NCI-H1930 (cell line): ENCODE data around the gene ZNF598.
A peak's percentile ranks its signal among the peaks of the same experiment; 100 is the strongest.
"Not testable (repeated sequence)": the region's sequence is repeated elsewhere in the genome, so short reads cannot be mapped to it uniquely, and the experiment has no call there.

ENCODE experiments used
- DNase-seq, 2 experiments: peaks; one replicate each; lab custom pipeline; 2025; lab: John Stamatoyannopoulos, UW

ZNF598 gene

DNA sequence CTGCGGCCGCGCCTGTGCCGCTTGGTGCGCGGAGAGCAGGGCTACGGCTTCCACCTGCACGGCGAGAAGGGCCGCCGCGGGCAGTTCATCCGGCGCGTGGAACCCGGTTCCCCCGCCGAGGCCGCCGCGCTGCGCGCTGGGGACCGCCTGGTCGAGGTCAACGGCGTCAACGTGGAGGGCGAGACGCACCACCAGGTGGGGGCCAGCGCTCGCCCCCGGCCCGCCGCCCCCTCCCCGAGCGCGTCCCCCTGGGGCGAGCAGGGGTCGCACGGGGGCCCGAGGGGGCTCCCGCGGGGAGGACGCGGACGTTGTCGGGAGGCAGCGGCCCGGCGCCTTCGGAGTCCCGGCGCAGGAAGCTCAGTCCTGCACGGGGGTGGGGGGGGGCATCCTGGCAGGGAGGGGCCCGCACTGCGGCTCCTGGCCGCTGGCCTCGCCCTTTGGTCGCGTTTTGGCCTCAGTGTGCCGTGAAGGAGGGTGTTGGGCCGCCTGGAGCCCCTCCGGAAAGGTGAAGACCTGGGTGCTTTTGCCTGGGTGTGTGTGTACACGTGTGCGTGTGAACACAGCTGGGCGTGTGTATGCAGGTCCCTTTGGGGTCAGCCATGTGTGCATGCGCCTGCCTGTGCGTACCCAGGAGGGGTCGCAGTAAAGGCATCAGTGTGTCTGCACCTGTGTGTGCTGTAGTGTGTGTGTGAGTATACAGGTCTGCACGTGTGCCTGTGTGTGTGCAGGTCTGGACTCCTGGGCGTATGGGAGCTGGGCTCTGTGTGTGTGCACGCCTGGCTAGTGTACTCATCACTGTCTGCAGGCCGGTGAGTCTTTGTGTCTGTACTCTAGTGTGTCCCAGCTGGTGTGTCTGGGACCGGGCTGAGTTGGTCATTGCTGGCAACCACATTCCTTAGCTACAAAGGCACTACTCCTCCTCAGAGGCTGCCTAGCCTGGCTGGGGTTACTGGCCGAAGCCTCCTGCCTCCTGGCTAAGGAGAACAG, 17.7 kb upstream of the ZNF598 start:
- no peak for DNase-seq

DNA sequence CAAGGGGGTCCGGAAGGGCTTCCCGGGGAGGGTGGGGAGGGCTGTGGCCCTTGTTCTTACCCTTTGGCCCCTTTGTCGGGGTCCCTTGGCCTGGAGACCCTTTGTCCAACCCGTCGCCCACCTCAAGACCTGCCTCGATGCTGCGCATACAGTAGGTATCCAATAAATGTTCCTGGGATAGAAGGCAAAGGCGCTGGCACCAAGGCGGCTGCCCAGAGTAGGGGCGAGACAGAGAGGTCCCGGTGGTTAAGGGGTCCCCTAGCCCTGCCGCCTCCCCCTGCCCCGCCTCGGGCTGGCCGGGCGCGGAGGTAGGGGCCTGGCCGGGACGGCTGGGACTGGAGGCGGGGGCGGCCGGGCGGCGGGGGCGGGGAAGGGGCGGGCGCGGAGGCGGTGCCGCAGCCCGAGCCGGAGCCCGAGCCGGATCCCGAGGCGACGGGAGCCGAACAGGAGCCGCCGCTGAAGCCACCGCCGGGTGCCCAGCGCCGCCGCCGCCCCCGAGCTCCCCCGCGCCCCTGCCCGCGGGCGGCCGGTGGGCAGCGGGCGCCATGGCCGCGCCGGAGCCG, 16.9 kb upstream of the ZNF598 start, which contains the start of gene NHERF2:
Gene NHERF2 (plus strand): TSS at position 442 of the 563 bp plus-strand sequence. CDS start 104 bp downstream, at position 546.
- no peak for DNase-seq

DNA sequence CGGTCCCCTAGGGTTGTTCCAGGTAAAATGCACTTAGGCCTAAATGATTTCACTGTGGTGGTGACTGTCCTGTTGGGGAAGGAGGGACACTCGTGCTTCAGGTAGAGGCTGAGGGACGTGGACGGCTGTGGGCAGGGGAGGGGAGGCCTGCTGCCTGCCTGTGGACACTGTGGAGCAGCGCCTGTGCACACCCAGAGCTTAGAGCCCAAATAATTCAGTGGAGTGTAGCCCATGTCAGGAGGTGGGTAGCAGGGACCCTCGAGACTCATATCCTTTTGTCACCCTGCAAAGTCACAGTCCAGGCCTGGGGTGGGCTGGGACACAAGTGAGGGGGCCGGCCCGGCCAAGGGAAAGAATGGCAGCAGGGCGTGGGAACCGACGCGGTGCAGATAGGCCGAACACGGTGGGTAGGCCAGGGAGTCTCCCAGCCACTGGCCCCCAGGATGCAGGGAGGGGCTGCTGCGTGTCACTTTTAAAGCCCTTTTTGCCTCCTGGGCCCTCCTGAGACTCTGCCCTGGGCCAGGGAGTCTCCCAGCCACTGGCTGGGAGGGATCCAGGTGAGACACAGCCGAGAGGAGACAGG, 16.3 kb upstream of the ZNF598 start:
- no peak for DNase-seq

DNA sequence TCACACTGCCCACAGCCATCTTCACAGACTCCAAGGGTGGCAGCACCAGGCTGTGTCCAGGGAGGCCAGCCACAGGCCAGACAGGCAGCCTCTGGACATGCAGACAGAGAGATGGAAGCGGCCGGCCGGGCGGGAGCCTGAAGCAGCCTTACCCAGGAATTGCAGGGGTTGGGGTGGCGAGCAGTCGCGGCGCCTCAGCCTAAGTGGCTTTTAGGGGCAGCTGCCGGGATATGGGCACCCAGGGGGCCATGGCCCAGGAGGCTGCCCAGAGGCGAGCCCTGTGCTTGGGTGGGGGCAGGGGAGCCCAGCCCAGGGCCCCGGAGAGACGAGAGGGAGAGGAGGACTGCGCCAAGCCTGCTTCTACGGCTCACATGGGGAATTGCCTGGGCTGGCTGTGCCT, 15.6 kb upstream of the ZNF598 start:
- no peak for DNase-seq

DNA sequence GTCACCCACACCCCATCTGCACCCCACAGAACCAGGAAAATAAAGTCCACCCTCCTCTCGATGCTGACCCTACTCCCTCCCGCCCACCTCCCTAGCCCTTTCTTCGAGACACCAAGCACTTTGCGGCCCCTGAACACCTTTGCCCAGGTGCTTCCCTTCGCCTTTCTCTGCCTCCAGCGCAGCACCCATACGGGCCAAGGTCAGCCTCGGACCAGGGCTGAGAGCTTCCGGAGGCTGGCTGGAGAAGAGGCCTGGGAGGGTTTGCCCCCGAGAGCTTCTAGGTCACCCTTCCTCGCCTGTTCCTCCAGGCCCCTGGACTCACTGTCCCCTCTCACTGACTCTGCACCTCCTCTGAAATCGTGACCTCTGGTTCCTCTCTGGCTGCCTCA, 14.4 kb upstream of the ZNF598 start:
- DNase-seq: no peak

DNA sequence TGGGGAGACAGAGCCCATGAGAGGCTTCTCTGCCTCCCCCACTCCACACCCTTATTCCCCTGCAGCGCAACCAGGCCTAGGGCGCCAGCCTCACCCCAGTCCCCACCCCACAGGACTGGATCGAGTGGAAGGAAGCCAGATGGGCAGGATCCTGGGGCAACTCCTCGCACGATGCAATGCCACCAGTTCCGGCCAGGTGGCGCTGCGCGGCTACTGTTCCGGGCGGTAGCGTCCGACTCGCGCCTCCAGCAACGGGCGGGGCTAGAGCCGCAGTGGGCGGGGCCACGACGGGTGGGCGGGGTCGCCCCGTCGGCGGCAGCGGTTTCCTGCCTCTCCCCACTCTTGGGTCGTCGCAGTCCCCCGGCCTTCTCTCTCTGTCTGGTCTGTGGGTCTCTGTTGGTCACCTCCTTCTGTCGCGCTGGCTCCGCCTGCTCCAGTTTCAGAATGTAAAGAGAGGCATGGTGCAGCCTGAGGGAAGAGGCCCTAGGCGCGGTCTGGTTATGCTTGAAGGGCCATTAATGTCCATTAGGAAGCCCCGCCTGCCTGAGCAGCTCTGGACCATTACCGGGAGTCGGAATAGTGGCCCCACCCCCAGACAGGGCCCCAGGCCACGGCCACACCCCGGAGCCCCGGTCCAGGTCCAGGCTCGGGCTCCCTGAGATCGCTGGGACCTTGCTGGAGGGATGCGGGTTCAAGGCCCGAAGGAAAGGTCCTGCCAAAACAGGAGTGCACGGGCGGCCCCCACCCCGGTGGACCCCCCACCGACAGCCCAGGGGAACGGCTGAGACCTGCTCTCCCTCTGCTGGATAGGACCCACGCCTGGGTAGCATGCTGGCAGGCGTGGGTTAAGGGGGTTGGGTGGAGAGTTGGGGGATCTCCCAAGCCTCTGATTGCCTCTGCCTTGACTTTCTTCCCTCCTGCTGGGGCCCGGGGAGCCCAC, 13.7 kb upstream of the ZNF598 start:
- peak; percentile 81 to 88 for DNase-seq

DNA sequence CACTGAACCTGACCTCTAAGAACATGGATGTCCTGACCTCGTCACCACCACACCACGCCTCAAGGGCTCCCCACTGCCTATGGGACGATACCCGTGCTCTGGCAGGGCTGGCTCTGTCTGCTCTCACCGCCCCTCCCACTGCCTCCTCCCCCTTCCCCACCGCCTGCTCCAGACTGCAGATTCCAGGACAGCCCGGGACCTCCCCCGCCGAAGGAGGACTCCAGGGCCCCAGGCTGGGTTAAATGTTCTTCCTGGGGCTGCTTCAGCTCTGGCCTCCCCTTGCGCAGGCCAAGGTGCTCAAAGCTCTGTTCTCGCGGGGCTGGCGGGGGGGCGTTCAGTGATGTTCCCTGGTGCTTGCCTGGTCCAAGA, 13.1 kb upstream of the ZNF598 start:
- DNase-seq: no peak

DNA sequence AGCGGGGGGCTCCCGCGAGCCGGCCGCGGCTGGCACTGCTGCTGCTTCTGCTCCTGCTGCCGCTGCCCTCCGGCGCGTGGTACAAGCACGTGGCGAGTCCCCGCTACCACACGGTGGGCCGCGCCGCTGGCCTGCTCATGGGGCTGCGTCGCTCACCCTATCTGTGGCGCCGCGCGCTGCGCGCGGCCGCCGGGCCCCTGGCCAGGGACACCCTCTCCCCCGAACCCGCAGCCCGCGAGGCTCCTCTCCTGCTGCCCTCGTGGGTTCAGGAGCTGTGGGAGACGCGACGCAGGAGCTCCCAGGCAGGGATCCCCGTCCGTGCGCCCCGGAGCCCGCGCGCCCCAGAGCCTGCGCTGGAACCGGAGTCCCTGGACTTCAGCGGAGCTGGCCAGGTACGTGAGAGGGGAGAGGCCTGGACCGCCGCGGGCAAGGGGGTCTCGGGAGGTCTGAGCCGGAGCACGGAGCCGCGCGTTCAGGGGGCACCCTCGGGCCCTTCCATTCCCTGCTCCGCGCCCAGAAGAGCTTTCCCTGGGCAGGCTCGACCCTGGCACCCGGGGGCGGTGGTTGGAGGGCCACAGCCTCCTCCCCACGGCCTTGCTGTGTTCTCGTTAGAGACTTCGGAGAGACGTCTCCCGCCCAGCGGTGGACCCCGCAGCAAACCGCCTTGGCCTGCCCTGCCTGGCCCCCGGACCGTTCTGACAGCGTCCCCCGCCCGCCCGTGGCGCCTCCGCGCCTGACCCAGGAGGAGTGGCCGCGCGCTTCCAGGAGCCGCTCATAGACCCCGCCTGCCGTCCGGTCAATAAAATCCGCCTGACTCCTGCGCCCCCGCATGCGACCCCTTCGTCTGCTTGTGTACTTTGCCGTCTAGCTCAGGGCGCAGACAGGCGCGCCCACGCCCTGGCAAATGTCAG, 10.6 kb upstream of the ZNF598 start:
- no peak for DNase-seq

DNA sequence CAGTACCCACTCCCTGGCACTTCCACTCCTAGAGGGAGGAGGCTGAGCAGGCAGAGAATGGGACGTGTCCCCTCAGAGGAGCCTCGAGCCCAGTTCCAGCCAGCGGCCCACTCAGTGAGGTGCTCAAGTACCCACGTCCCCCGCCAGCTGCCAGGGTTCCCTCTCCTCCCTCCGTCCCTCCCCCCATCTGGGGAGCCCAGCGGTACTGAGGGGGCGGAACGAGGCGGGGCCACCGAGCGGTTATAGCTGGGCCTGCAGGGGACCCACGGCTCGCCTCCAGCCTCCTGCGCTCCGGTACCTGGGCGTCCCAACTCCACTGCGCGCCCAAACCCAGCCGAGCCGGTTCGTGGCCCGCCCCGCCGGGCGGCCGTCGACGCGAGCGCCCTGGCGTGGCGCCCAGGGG, 9.9 kb upstream of the ZNF598 start, which contains the start of gene NPW:
Gene NPW (plus strand): TSS at position 268 of the 403 bp plus-strand sequence.
- DNase-seq: no peak

DNA sequence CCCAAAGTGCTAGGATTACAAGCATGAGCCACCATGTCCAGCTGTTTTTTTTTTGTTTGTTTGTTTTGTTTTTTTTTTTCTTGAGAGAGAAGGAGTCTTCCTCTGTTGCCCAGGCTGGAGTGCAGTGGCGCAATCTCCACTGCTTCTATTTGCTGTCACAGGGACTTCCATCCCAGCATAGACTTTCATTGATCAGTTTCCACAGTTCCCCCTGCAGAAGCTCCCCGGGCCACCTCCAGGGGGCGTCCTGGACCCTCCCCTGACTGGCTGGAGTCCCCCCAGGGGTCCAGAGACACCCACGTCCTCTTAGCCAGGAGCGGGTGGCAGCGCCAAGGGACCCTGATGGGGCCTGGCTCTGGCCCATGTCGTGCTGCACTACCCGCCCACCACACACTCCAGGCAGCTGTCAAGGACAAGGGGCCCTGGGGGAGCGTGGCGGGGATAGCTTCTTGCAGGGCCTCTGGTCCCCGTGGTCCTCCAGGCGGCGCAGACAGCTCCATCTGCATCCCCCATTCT, 6.8 kb upstream of the ZNF598 start:
- peak in 1 of 2 experiments; percentile 54 for DNase-seq

DNA sequence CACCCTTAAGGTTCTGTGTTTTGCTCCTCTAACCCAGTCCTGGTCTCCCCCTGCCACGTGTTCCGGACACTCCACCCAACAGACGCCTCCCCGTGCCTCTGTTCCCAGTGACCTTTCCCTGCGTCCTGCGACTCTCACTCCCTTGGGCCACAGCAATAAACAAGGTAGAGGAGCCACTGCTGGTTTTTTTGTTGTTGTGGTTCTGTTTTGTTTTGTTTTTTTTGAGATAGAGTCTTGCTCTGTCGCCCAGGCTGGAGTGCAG, 6.3 kb upstream of the ZNF598 start:
- no peak for DNase-seq

DNA sequence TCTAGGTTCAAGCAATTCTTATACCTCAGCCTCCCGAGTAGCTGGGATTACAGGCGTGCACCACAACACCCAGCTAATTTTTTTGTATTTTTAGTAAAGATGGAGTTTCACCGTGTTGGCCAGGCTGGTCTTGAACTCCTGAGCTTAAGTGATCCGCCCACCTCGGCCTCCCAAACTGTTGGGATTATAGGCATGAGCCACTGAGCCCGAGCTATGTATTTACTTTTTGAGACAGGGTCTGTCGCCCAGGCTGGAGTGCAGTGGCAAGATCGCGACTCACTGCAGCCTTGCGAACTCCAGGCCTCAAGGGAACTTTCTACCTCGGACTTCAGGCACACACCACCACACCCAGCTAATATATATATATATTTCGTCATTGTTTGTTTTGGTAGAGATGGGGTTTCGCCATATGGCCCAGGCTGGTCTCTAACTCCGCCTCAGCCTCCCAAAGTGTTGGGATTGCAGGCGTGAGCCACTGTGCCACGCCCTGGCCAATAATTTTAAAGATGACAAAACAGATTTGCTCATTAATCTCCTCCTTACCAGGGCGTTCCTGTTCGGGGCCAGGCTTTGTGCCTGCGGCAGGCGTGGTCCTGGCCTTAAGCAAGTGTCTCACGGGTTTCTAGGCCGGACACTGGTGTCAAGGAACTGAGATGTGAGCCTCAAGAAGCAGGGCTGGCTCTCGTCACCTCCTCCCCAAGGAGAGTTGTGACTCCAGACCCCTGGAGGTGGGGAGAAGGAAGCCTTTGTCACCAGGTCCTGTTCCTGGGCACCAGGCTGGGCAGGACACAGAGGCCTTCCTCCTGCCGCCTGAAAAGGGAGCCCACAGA, 5.7 kb upstream of the ZNF598 start:
- DNase-seq: no peak

DNA sequence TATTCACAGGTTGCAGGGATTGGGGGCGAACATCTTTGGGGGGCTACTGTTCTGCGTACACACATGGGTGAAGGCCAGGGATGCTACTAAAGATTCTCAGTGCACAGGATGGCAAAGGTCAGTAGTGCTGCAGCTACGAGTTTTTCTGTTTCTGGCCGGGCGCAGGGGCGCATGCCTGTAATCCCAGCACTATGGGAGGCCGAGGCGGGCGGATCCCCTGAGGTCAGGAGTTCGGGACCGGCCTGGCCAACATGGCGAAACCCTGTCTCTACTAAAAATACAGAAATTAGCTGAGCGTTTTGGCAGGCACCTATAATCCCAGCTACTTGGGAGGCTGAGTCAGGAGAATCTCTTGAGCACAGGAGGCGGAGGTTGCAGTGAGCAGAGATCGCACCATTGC, 3.9 kb upstream of the ZNF598 start:
- no peak for DNase-seq

DNA sequence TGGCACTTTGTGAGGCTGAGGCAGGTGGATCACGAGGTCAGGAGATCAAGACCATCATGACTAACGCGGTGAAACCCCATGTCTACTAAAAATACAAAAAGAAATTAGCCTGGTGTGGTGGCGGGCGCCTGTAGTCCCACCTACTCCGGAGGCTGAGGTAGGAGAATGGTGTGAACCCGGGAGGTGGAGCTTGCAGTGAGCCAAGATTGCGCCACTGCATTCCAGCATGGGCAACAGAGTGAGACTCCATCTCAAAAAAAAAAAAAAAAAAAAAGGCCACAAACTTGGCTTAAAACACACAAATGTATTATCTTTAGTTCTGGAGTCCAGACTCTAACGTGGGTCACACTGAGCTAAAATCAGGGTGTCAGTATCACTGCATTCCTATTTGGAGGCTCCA, 2.1 kb upstream of the ZNF598 start:
- not testable (repeated sequence) for DNase-seq

DNA sequence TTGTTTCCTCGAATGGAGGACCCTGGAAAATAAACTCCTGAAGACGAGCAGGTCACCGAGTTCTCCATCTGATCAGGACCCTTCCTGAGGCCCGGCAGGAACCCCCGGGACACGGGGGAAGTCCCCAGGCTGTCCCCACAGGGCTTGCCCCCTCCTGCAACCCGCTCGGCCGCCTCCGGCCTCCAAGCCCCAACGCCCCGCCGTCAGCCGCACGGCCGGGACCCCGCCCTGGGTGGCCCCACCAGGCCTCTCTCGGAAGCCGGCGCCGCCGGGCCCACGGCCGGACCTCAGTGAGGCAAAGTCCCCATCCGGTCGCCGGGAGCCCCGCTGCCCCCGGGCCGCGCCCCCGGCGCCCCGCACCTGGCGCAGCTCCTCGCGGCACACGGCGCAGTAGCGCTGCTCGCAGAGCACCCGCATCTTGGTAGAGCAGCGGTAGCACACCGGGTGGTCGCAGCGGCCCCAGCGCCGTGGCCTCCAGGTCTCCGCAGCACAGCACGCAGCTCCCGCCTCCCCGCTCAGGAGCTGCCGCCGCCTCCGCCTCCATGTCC, 383 bp downstream of the ZNF598 start:
- DNase-seq: no peak

DNA sequence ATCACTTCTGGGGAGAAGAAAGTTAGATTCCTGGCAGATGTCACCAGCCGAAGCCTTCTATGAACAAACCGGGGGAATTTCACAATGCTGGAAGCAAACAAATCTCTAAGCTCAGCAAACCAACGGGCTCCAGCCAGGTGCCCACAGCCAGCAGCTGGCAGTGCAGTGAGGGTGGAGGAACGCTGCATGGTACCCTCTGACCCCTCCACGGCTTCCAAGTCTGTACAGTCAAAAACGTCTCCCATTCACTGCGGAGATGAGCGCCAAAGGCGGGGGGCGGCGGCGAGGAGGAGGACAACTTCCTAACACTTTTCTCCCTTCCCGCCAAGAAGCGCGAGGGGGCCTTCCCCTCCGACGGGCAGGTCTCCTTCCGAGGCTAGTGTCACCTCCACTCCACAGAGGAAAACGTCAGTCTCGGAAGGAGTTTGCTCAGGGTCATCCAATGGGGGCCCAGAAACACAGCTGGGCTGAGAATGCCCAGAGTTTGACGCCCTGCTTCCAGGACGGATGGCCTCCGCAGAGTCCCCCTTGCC, 924 bp downstream of the ZNF598 start:
- no peak for DNase-seq

DNA sequence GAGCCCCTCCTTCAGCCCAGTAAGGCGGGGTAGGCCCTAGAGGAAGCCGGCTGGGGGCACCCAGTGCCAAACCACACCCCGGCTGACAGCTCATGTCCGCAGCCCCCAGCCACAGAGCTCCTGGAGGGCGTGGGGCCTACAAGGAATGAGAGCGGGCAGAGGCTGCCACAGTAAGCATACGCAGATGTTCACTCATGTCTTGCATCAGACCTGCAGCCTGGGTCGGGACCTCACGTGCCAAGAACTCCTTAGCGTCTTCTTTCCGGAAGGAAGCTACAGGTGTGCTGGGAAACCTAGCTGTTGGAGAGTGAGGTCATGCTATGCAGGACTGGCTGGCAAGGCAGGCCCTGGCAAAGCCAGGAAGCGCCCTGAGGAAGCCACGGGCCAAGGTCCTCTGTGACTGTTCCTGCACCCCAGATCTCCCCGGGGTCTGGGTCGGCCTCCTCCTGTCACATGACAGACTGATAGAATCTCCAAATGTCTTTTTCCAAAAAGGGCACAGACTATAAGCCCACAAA, 1.6 kb downstream of the ZNF598 start:
- no peak for DNase-seq

DNA sequence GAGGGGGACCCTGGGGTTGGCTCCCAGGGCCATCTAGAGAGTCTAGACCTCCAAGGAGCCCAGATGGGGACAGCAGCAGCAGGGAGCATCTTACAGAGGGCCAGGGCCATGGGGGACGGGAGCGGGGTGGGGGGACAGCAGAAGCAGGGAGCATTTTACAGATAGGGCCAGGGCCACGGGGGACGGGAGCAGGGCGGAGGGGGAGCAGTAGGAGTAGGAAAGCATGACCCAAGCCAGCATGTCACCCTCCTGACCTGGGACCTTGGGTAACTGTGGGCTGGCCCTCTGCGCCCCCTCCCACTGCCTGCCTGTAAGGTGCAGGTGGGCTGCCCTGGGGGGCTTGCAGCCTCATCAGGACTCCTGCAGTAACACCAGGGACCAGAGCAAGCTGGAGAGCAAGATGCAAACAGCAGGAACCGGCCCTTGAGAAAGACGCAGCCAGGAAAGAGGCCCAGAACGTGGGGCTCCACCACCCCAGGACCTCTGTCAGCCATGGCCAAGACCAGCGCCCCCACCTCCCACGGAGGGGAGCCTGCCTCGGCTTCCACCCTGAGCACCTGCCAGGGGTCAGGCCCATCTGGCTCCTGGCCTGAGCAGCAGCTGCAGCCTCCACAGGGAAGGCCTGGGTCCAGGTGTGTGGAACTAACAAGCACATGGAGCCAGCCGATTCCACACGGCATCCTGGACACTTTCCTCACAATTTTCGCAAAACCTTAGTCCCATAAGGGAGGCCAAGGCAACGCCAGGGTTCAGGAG, 2.4 kb downstream of the ZNF598 start:
- DNase-seq: no peak
